ENCODE results near the gene MGMT.
"Not testable (repeated sequence)": the region's sequence is repeated elsewhere in the genome, so short reads cannot be mapped to it uniquely, and the experiment has no call there.

Gene MGMT

DNA sequence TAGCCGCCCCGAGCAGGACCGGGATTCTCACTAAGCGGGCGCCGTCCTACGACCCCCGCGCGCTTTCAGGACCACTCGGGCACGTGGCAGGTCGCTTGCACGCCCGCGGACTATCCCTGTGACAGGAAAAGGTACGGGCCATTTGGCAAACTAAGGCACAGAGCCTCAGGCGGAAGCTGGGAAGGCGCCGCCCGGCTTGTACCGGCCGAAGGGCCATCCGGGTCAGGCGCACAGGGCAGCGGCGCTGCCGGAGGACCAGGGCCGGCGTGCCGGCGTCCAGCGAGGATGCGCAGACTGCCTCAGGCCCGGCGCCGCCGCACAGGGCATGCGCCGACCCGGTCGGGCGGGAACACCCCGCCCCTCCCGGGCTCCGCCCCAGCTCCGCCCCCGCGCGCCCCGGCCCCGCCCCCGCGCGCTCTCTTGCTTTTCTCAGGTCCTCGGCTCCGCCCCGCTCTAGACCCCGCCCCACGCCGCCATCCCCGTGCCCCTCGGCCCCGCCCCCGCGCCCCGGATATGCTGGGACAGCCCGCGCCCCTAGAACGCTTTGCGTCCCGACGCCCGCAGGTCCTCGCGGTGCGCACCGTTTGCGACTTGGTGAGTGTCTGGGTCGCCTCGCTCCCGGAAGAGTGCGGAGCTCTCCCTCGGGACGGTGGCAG is at the start of gene MGMT:
Gene MGMT, plus strand, starts transcription at position 539 of the 656 bp plus-strand sequence.
- DNase-seq, result peak; percentile 61

DNA sequence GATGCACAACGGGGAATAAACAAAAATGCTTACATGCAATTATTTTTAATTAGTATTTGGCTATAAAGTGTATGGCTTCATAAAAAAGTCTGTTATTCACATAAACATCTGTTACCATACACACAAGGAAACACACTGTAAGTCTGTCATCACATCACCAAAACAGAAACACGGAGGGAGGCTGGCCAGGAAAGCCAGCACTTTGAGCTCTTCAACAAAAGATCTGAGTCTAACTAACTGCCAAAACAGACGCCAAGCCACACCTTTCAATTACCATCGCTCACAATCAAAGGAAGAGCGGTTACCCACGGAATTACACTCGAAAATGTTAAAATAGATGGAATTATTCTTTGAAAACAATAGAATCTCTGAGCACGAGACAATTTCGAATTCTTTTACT is 49.2 kb upstream of the MGMT start:
- DNase-seq, result no peak

DNA sequence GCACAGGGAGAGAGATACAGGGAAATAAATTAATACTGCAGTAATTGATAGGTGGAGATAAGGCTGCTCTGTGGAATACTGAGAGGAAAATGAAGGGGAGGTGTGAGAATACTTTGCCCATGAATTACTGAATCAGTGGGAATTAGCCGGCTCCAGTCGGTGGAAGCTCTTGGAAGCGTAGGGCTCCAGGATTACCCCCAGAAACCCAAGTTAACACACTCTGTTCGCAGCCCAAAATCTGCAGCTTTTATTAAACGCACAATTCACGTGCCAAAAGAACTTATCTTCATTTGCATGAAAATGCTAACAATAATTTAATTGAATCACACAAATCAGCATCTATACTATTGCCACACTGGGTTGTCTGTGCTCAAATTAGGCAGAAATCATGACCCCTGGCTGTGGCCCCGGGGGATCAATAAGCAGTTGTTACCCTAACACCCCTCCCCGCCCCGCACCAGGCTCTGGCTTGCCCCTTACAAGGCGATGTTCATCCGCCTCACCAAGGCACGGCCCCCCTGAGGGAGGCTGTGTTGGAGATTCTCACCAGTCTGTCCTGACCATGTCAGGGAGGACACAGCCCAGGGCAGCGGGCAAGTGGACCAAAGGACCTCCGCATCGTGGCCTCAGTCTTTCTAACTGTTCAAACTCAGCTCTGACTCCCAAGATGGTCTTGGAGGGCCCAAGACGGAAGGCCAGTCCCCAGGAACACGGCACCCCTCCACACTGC is 48.4 kb upstream of the MGMT start:
- DNase-seq, result no peak

DNA sequence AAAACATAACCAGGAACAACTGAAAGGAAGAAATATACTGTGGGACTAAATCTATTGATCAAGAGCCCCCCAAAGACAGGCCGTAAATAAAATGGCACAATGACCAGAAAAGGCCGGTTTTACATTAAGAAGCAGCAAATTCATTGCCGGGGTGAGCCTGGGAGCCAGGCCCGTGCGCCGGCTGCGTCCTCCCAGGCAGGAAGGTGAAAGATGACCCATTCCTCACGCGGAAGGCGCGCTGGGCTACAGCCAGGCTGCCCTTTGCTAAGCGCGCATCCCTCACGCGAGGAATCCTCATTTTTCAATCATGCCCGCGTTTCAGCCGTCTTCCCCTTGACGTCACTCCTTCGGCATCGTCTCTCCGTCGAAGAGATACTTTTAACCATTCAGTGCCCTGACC is 47.6 kb upstream of the MGMT start:
- no peak for DNase-seq

DNA sequence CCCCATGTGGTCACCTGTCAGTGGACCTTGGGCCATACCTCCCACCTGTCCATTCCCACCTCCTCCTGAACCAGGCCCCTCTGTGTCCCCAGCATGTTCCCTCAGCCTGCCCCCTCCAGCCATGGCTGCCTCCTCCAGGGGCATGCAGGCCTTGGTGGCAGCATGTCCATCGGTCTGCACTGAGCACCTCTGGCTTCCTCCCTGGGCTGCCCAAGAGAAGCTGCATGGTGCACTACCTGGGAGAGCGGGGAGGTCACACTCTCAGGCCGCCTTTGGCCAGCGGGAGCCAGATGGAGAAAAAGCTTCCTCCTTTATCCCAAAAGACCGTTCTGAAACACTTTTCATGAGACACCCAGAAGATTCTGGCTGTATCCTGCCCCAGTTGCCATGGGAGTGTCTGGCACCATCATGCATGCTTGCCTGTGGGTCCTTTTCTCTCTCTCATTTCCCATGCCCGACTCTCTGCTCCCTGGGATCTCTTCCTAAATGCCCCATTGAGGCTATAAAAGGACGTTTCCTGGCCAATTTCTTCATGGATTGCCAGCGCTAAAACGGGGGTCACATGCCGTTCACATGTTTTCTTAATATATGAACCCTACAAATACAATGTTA is 45.5 kb upstream of the MGMT start:
- no peak for DNase-seq

DNA sequence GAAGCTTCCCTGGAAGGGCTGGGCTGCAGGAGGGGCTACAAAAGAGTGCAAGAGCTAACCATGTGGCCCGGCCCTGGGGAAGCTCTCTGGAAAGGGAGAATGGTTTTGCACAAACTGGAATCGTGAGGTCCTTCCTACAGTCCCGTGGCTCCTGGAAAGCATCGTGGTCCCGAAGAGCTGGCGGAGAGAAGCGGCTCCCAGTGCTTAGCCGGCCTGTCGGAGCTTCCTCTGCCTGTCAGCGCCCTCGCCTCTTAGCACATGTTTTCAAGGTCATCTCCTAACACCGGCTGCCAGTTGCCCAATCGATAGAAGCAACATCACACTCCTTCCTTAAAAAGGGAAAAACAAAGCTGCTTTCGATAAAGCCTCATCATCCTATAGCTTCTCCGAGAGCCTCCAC is 42.1 kb upstream of the MGMT start:
- no peak for DNase-seq

DNA sequence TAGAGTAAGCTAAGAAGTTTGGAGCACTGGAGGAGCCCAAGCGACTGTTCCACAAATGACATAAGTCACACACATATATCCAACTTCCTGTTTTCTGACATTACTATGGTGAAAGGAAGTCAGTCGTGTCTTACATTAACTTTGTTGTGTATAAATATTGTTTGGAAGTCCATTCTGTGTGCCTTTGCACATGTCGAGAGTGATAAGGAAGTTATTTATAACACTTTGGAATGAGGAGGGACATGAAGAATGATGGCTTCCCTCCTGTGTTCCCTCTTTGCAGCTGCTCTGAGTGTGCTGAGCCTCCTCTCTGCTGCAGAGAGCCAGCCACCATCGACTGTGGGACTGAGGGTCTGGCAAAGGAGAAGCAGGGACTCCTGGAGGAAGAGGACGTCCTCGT is 40.4 kb upstream of the MGMT start:
- DNase-seq, result no peak

DNA sequence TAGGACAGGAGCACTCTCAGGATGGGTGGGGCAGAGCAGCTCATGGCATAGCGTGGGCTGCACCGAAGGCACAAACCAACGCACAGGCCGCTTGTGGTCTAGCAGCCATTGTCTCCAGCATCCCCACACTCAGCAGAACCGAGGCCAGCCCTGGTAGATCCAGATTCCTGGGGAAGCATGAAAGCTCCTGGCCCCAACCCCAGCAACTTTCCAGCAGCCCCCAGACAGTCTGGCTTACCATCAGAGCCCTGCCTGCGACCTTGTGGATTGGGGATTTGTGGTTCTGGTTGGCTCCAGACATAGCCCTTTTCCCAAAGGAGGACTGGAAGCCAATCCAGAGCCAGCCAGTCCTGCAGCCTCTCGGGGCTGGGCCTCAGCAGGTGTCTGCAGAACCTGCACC is 33.8 kb upstream of the MGMT start:
- no peak for DNase-seq

DNA sequence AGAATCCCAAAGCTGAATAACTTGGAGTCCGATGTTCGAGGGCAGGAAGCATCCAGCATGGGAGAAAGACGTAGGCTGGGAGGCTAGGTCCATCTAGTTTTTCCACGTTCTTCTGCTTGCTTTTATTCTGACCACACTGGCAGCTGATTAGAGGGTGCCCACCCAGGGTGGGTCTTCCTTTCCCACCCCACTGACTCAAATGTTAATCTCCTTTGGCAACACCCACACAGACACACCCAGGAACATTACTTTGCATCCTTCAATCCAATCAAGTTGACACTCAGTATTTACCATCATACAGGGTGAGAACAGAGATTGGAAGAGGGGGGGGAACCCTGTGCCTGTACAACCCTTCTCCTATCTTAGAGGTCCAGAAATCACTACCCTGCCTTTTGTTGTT is 31.3 kb upstream of the MGMT start:
- DNase-seq, result not testable (repeated sequence)

DNA sequence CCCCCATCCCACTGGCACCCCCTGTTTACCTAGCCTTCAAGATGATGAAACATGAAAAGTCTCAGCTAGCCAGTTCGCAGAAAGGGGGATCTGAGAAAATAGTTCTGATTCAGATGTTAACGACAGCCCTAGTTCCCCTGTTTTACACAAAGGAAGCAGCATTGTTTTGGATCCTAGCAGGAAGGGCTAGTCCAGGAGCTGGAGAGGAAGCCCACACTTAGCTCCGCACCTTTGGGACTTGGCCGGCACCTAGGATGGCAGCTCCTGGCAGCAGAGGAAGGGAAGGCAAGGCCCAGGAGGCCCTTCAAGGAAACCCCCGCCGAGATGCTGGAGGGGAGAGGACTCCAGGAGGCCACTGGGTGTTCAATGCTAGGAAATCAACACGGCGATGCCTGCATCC is 29.0 kb upstream of the MGMT start:
- no peak for DNase-seq

DNA sequence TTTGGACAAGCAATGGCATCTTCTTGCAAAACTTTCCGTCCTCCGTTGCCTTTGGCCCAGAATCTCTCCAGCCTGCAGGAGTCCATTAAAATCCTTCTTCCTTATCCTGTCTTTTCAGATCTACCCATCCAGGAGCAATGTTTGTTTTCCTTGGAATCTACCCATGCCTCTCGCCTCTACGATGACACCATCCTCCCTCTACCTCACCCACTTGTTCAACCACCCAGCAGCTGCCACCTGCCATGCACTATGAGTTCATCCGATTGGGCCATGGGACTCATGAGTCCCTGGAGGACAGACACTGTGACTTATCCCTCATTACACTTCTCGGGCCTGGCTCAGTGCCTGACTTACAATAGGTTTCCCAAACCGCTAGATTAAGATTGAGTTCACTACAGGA is 26.8 kb upstream of the MGMT start:
- no peak for DNase-seq

DNA sequence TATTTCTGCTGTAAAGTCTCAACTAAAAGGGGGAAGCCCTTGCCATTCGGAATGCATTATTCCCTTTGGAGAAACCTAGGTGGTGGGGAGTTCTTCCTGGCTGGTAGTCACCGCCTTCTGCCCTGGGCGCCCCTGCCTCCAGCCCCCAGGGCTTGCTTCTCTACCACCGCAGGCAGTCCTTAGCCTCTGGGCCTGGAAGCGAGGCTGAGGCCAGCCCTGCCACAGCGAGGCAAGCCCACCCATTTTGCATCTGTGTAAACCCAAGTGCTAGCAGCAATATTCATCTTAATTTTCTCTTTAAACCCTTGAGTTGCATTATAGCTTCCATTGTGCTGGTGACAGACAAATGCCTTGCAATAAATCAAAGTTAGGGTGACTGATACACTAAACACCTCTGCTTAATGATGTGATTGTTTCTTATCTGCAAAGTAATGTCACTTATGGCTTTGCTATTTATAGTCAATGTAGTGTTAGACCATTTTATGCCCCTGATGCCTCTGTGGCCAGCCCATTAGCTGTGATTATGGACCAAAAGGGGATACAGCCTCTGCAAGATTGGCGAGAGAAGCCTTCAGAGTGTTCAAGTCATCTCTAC is 26.2 kb upstream of the MGMT start:
- no peak for DNase-seq

DNA sequence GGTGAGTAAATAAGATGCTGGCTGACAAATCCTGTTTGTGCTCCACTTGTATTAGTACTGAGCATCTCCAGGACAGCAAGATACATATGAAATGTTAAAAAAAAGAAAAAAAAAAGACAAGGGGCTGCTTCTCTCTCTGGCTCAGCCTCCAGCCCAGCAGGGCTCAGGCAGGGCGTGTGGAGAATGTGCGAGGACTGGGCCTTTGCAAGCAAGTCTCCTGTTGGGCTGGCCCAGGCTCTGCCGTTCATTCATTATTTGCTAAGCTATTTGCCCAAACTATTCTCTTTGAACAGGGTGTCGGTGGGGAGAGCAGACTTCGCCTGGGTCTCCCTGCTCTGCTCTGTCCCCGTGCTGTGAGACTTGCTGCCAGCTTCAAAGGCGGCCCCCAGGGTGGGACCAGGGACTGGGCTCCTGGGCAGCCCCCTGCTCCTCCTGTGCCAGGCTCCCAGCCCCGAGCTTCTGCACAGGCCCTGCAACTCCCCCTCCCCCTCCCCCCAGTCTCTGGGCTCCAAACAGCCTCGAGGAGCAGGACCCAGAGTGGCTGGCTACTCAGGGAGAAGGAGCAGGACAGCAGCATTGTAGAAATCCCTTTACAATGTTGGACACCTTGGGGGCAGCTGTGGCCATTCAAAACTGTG is 25.6 kb upstream of the MGMT start:
- DNase-seq, result no peak

DNA sequence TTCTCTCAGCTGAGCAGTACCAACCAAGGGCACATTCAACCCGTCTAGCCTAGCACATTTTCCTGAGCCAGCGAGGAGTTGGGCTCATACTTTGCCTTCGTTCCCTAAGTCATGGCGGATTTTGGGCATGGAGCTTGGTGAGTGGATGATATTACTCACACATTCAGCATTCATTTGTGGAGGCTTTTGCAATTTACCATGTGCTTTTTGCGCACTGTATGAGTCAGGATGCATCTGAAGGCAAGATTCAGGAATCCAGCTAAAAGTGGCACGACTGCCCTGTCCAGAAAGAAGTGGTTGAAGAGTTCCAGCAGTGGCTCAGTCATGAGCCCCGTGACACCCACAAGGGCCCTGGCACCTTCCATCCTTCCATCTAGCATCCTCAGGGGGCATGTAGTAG is 24.2 kb upstream of the MGMT start:
- no peak for DNase-seq

DNA sequence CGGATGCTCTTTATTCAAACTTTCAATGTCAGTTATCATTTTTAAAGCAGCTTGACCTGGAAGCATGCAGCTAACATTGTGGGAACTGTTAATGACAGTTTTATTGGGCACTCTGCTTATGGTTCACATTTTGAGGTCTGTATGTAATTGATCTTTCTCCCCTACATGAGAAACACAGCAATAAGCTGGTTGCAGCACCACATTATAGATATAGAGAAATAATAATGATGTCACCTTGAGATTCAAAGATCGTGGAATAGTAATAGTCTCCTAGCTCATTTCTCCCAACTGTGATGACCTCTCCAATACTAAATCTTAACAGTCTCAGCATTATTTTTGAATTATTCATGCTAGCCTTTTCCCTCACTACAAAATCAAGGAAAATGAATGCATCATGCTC is 22.7 kb upstream of the MGMT start:
- DNase-seq, result no peak

DNA sequence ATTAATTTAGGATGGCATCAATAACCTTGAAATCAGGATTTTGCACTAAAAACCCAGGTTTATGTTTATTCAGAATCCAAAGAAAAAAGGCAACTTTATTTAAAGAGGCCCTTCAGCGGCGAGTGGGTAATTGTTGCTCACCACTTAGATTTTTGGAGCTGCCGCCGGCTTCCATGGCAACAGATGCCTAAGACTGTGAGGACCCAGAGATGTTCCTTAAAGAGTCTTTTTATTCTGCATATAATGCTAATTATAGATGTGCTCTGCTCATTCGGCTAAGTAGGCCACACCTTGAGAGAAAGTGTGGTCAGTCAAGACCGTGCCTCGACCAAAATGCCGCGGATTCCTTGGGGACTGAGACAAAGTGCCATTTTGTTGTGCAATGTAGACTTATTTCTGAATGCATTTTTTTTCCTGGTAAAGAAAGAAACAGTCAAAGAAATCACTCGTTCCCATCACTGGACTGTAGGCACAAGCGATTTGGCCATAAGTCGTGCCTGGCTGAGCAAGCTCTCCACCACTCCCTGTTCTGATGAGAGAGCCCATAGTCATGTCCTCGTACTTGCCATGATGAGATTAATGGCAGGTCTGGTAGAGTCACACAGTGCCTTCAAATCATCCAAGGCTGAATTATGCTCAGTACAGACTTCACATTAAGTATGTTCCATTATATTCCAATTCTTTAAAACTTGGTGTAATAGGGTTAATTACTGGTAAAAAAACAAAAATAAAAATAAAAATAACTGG is 21.4 kb upstream of the MGMT start:
- DNase-seq, result no peak

DNA sequence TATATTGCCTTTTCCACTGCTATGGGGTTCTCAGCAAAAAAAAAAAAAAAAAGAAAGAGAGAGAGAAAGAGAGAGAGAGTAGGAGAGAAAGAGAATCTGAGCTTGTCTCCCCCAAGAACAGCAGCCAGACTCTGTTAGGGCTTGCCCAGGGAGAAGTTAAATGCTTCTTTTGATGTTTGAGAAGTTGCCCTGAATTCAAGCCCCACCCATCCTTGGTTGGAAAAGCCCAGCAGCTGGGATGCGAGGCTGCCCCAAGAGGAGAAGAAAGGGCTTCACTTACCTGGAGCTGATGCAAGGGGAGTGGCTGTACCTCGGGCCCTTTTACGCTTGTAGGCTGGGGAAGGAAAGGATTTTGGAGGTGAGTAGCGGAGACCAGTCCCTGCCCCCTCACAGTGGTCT is 20.9 kb upstream of the MGMT start:
- DNase-seq, result no peak

DNA sequence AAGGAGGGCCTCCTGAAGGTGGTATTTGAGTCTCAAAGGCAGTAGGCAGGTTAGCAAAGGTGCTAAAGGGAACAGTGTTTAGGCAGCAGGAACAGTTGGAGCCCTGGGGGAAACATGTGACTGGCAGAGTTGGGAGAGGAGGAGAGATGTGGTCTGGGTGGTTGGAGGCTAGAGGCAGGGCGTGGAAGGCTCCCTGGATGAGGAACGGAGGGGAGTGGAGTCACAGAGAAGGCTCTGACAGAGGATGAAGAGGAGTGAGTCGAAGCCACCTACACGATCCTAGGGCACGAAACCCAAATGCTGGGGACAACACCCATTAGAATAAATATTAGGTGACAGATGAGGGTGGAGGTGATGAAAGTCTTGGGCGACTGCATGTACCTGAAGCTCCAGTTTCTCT is 19.6 kb upstream of the MGMT start:
- DNase-seq, result no peak

DNA sequence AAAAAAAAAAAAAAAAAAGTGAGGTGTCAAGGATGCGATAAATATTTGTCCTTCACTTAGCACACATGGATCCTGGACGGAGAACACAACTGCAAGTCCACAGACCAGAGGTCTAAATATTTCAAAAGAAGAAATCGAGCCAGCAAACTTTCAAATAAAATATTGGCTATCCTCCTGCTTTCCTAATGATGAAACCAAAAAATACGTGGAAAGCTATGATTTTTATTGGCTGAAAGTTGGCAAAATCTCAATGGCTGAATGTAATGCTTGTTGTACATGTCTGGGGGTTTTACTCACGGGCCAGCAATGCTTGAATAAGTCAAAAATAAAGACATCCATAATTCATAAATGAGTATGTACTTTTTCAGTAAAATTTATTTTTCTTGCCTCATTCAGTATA is 19.0 kb upstream of the MGMT start:
- DNase-seq, result no peak

DNA sequence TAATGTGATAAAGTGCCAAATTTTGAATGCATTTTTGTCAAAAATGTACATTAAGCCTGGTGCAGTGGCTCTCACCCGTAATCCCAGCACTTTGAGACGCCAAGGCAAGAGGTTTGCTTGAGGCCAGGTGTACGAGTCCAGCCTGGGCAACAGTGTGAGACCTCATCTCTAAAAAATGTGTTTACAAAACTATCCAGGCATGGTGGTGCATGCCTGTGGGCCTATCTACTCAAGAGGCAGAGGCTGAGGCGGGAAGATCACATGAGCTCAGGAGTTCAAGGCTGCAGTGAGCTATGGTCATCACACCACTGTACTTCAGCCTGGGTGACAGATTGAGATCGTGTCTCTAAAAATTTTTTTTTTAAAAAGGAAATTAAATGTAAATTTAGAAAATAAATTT is 18.5 kb upstream of the MGMT start:
- DNase-seq, result no peak

DNA sequence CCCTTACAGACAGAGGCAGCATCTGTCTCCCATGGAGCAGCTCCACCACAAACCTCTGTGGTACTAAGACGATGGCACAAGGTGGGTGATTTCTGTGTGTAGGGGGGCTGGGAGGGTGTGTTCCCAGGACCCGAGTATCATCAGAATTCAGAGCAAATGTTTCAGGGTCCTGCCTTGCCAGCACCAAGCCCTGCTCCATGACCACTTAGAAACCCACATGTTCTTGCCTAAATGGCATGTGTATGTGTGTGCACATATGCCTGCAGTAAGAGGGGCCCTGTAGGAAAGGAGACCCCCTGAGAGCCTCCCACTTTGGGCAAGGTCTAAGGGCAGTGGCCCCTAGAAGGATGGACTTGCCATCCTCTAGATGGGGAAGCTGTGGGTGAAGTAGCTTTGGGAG is 17.1 kb upstream of the MGMT start:
- no peak for DNase-seq

DNA sequence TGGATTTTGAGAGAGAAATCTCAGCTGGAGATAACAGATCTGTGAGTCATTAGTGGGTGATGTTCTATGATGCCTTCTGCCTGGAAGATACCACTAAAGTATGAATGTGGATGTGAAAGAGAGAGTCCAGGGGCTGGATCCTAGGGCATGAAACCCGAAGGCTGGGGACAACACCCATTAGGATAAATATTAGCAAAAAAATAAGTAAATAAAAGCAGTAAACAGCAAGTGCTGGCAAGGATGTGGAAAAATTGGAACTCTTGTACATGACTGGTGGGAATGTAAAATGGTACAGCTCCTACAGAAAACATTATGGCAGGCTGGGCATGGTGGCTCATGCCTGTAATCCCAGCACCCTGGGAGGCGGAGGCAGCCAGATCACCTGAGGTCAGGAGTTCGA is 16.6 kb upstream of the MGMT start:
- no peak for DNase-seq

DNA sequence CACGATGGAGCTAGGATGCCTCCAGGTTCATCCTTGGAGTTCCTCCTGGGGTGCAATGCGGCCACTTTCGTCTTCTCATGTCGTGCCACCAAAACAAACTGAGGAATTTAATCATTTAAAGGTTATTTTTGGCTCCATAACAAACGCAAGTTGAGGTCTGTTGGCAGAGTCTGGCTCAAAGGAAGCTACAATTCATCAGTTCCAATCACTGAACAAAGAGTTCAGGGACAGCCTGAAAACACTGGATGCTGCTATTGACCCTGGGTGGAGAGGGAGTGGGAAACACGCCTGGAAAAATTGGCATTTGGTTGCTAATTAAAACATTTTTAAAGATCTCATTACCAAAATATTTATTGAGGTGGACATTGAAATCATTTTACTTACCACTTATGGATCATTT is 11.4 kb upstream of the MGMT start:
- DNase-seq, result no peak

Data from NCI-H1048 (cell line).